ENCODE measurements around the gene ENTPD2. TPM values are rescaled to one million over a fixed set of nuclear protein-coding genes. Genes with fewer than 3 reads are reported as not detected.
A peak's percentile ranks its signal among the peaks of the same experiment; 100 is the strongest.

The ENTPD2 gene
- total and polyA plus RNA-seq, 10 of the 15 experiments (the other 5 are each of a cell fraction or from before 2014, with no cell fraction given) = 0.15 to 1.8 (median 0.65) TPM; not detected in 2

DNA sequence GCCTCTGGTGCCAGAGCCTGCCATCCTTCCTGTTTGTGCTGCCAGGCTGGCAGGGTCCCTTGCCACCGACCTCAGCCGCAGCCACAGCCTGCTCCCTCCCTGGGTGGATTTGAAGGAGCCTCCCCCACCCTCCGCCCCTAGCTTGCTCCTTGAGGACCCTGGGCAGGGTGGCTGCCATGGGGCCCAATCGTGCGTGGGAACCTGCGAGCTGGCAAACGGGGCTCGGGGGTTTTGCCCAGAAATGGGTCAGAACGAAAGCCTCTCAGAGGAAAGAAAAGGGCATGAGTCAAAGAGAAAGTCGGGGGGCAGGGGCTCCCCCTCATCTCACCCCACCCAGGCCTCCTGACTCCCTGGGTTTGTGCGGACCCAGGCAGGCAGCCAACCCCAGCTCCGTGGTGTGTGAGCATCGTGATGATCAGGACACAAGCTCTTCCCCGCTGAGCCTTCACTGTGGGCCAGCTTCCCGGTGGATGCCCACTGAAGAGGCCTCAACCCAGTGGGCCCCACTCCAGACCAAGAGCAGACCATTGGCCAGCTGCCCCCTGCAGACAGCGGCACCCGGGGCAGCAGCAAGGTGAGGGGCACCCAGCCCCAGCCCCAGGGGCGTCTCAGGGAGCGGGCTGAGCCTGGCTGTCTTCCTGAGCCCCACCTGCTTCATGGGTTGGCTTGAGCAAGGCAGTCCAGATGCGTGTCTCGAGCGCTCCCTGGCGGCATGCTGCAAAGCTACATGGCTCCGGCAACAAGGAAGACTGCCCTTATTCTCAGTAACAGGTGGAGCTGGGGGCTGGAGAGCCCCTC lies 19.0 kb downstream of the ENTPD2 start:
- FAIRE-seq (peak; percentile 96), DNase-seq (ENCODE audit: low read depth, low spot score) (peak; percentile 55), ATAC-seq (peak; percentile 89)
- in situ Hi-C loops (cut with MboI) = loop anchor here (5.0 kb wide), 2 partner anchors 88 to 238 kb away; partner anchors contain the start of genes C8G and CCDC183
- POLR2A ChIA-PET = interaction anchor here (0.6 to 2.6 kb wide), 10 partner anchors 8 to 247 kb away, joined by 3 to 19 read pairs (median 4); partner anchors contain the start of genes MAN1B1, SAPCD2 and TMEM141
- no TSS peak for BruUV-seq (replicated peaks)
- SMC1A ChIA-PET (ENCODE audit: uncharacterized antibody, unreplicated experiment) = interaction anchor here (0.7 to 5.2 kb wide), 22 partner anchors 12 to 269 kb away, joined by 3 to 77 read pairs (median 5); partner anchors contain the start of genes CLIC3 and TMEM141
- Histone ChIP-seq H3K4me1 (ENCODE audit: control insufficient read depth, insufficient read depth, low read length) (peaks cover 37% of the 10 kb centered on the region), H3K9ac (ENCODE audit: control insufficient read depth, insufficient read depth, low read length) (no peak overlapping the region; the same call in 1 of the 2 replicates), H3K4me3 (peak overlapping the region; percentile 36; the same call in 1 of the 2 replicates), H3K27me3 (replicated peaks in 1 of 2; ENCODE audit: control insufficient read depth in 2 of 2, insufficient read depth in 2 of 2, low read length in 1 of 2) (no peaks in the 10 kb centered on the region), H2AFZ (ENCODE audit: control insufficient read depth, low read depth, low read length) (peak overlapping the region; percentile 54), H4K20me1 (ENCODE audit: control insufficient read depth, insufficient read depth) (no peaks in the 10 kb centered on the region), H3K9me3 (replicated peaks; ENCODE audit: control insufficient read depth, insufficient read depth, low read length) (no peaks in the 10 kb centered on the region), H3K79me2 (ENCODE audit: control insufficient read depth, insufficient read depth, low read length) (no peaks in the 10 kb centered on the region), H3K36me3 (ENCODE audit: control insufficient read depth in 2 of 2, insufficient read depth in 2 of 2, low read length in 1 of 2) (no peaks in the 10 kb centered on the region), H3K27ac (ENCODE audit: control insufficient read depth, insufficient read depth) (no peak overlapping the region; the same call in 1 of the 2 replicates), H3K4me2 (ENCODE audit: control insufficient read depth, insufficient read depth) (peak overlapping the region; percentile 79)
- CTCF ChIA-PET = interaction anchor here (0.6 to 4.4 kb wide), 57 partner anchors 9 to 327 kb away, joined by 3 to 163 read pairs (median 5); partner anchors contain the start of genes AJM1, CLIC3, FBXW5 and NPDC1
- RAD21 ChIA-PET (ENCODE audit: unreplicated experiment) = interaction anchor here (0.5 to 3.8 kb wide), 29 partner anchors 10 to 293 kb away, joined by 3 to 109 read pairs (median 4); partner anchors contain the start of genes AJM1, MAN1B1, SAPCD2 and TMEM141
- 1% methylated on average over 24 of the region's 24 CpGs for WGBS (ENCODE audit: insufficient coverage, insufficient replicate concordance, low lambda C conversion rate, missing lambda C conversion rate)
- intact Hi-C loops (cut with micrococcal nuclease; ENCODE audit: unreplicated experiment) = loop anchor here (1.0 to 5.0 kb wide), 3 partner anchors 87 to 248 kb away; partner anchors contain the start of gene PHPT1
- TF ChIP-seq, protein P1, sequence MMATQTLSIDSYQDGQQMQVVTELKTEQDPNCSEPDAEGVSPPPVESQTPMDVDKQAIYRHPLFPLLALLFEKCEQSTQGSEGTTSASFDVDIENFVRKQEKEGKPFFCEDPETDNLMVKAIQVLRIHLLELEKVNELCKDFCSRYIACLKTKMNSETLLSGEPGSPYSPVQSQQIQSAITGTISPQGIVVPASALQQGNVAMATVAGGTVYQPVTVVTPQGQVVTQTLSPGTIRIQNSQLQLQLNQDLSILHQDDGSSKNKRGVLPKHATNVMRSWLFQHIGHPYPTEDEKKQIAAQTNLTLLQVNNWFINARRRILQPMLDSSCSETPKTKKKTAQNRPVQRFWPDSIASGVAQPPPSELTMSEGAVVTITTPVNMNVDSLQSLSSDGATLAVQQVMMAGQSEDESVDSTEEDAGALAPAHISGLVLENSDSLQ (IDR thresholded peaks at IDR 0.05) = peak; percentile 50
- TF ChIP-seq NR2C2 (IDR thresholded peaks at IDR 0.05; ENCODE audit: borderline replicate concordance, control insufficient read depth, insufficient read length, low read depth) (no peak), HDGF (IDR thresholded peaks at IDR 0.05) (0 out of 2 replicates have a peak, but pooled peaks have one; percentile 57), MEF2B (IDR thresholded peaks at IDR 0.05; ENCODE audit: partially characterized antibody, poor library complexity, severe bottlenecking) (peak; percentile 46), MYB (IDR thresholded peaks at IDR 0.05; ENCODE audit: borderline replicate concordance, low read depth, low read length) (no peak), POU2F2 (IDR thresholded peaks at IDR 0.05; ENCODE audit: borderline replicate concordance, low read depth, low read length) (no peak), ZNF274 (IDR thresholded peaks at IDR 0.05; ENCODE audit: insufficient read depth, insufficient read length) (no peak), ATF7 (IDR thresholded peaks at IDR 0.05; ENCODE audit: low read depth) (no peak), RCOR1 (conservative IDR thresholded peaks at IDR 0.05; ENCODE audit: low read depth, low read length) (peak; percentile 78; the same call in 1 of the 2 replicates), FOS (IDR thresholded peaks at IDR 0.05; ENCODE audit: borderline replicate concordance, extremely low read depth, insufficient read length) (no peak), ZNF207 (IDR thresholded peaks at IDR 0.05; ENCODE audit: borderline replicate concordance) (no peak; the same call in 1 of the 2 replicates), EGR1 (IDR thresholded peaks at IDR 0.05; ENCODE audit: borderline replicate concordance in 1 of 2, low read depth in 2 of 2, low read length in 2 of 2) (0 out of 3 replicates have a peak, but pooled peaks of 1 of the 2 experiments have one; percentile 12), SREBF2 (IDR thresholded peaks at IDR 0.05; ENCODE audit: low read length) (no peak), POLR2A (IDR thresholded peaks at IDR 0.05; ENCODE audit: low read depth, low read length) (no peak), RAD21 (IDR thresholded peaks at IDR 0.05; ENCODE audit: insufficient read depth, low read depth, low read length) (peak; percentile 95), FOXM1 (IDR thresholded peaks at IDR 0.05; ENCODE audit: low read depth, low read length) (no peak), BACH1 (IDR thresholded peaks at IDR 0.05; ENCODE audit: borderline replicate concordance) (peak; percentile 60; the same call in 1 of the 2 replicates), CREM (IDR thresholded peaks at IDR 0.05; ENCODE audit: low read depth) (no peak), MTA2 (IDR thresholded peaks at IDR 0.05; ENCODE audit: low read depth) (peak; percentile 67; the same call in 1 of the 2 replicates)
- TF ChIP-seq, protein P2, sequence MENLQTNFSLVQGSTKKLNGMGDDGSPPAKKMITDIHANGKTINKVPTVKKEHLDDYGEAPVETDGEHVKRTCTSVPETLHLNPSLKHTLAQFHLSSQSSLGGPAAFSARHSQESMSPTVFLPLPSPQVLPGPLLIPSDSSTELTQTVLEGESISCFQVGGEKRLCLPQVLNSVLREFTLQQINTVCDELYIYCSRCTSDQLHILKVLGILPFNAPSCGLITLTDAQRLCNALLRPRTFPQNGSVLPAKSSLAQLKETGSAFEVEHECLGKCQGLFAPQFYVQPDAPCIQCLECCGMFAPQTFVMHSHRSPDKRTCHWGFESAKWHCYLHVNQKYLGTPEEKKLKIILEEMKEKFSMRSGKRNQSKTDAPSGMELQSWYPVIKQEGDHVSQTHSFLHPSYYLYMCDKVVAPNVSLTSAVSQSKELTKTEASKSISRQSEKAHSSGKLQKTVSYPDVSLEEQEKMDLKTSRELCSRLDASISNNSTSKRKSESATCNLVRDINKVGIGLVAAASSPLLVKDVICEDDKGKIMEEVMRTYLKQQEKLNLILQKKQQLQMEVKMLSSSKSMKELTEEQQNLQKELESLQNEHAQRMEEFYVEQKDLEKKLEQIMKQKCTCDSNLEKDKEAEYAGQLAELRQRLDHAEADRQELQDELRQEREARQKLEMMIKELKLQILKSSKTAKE (IDR thresholded peaks at IDR 0.05; ENCODE audit: low read depth, poor library complexity, severe bottlenecking) = peak; percentile 57
